HS-27A (cell line): ENCODE results near the gene STXBP3.

Source experiments
- DNase-seq: peaks from one replicate; pipeline ENCODE4 v3.0.0-alpha.2; 2012; ENCODE audit warnings: low read depth, missing footprints

The STXBP3 gene

GRCh38 chr1:108808438-108808837 lies 62.0 kb downstream of the STXBP3 start:
- DNase-seq = no peak

DNA sequence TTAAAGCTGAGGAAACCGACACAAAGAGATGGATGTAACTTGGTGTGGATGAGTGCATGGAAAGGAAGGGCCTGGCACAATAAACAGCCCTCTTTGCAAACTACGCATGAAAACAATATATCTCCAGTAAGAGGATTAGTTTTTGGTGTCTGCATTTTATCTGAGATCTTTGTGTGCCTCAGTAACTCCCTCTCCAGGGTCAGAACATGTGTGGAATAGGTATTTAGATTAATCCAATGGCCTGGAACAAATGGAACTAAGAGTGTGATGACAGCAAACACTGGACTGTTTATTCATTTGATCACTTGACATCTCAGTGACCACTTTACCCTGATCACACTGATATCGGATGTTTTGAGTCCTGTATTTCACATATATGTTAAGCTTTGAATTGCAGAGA lies 65.1 kb downstream of the STXBP3 start:
- no peak for DNase-seq

DNA sequence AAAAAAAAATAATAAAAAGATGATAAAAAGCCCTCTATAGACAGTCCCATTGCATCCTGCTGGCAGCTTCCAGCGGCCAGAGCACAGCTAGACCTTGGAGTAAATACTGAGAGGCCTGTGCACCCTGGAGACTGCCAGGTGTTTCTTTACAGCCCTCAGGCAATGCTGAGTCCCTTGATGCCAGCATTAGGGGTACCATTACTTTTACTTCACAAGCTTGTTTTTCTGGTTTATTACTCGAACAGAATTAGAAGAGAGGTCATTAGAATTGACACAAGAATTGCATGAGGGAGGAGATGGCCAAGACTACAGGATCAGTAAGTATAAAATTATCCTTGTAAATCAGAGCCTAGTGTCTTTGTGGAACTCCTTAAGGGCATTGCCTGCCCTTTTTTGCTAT lies 66.9 kb downstream of the STXBP3 start:
- DNase-seq = no peak

DNA sequence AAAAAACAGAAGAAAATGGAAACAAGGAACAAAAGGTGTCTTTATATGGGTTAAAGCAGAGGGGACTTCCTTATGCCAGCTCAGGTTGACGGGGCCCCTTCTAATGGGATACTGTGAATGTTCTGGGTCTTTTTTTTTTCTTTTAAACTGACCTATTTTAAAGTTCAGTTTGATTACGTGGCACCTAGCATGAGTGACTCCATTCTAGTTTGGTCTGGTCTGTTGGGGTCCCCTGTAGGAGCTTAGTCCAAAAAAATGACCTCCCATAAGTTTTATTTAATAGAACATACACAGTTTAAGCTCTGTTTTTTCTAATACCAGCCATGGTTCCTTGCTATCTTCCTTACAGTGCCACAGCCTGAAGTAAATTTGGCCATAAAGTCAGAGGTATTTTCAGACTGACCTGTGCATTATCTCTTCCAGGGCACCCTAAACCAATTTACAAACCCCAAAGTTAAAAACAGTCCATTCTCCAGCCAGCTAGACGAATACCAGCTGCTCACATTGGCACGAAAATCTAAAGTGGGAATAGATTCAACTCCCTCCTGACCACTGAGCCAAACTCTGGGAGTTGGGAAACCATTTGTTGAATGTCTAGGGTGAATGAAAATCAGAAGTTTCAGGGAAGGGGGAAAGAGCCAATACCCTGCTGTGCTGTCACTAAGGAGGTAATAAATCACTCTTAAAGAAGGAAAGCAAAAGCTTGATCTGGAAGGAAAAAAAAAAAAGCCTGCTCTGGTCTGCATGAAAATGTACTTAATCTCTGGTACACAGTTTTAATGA lies 68.1 kb downstream of the STXBP3 start:
- no peak for DNase-seq

GRCh38 chr1:108815566-108815965 lies 69.1 kb downstream of the STXBP3 start:
- peak; percentile 11 for DNase-seq

GRCh38 chr1:108816049-108816893 lies 69.8 kb downstream of the STXBP3 start:
- peak; percentile 77 for DNase-seq

DNA sequence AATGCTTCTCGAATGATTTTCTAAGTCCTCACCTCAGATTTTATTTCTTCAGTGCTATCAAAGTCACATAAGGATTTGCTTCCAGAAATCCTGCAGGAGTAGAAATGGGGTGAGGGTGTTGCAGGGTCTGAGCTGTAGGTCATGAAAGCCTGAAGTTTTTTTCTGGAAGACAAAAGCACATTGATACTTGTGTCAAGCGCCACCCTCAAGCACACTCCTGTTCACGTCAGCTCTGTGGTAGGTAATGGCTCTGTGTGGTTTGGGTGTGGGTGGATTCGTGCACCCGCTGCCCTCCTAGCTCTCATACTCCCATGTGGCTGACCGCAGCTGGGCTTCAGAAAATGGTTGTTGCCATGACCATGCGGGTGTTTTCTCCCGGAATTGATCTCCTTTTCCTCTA lies 70.5 kb downstream of the STXBP3 start:
- DNase-seq = peak; percentile 62

DNA sequence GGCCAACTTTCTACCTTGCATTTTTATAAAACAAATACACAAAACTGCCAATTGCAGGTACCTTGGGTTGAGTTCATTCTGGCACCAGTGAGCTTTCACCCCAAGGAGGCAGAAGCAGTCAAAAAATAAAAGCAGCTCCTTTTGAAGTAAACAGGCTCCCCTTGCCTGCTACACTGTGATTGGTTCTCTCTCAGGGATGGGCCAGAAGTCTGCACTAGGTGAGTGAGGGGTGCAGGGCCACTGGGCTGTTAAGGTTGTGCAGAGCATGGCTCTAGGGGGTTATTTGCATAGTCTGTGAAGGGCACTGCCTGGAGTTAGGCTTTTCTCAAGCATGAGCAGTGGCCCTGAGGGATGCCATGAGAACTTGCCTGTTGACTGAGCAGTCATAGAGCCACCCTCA lies 71.3 kb downstream of the STXBP3 start:
- DNase-seq = no peak

- DNase-seq = no peak
These were observed 73.4 kb downstream of the STXBP3 start for GRCh38 chr1:108819878-108820277.

DNA sequence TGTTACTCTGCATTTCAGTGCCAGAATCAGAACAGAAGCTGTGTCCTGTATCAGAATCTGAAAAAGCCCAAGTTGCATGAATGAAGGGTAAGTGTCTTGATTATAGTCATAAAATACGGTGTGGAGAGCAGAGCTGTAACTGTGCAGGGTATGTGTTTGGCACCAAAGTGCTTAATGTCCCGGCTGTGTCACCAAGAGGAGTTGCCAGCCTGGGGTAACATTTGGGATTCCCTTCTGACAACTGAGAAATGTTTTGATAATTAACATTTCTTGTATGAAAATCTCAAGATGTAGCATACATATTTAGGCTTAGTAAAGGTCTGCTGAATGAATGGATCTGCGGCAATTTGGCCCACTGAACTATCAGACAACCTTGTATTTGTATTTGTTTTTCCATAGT lies 77.2 kb downstream of the STXBP3 start:
- no peak for DNase-seq

- DNase-seq = no peak
These were observed 77.6 kb downstream of the STXBP3 start for GRCh38 chr1:108824051-108824450.

DNA sequence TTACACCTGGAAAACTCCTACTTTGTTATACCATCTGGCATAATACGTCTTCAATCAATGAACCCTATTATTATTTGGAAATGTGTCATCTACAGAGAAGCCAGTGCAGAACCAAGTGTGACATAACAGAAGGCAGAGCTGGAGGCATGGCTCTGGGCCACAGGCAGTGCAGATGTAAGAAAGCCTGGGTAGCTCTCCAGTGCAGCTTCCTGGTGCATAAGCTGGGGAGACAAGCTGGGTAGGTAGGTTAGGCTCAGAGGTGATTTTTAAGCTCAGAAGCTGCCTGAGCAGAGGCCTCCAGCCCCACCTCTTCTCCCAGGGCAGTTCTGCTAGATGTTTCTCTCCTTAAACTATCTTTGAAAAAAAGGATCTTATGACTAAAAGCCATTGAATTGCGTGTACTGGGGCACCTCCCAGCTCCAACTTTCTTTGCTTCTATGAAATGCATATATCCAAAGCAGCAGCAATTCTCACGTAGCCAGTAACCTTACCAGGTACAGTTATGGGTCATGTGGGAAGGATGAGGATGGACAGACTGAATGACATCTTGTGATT lies 79.7 kb downstream of the STXBP3 start:
- DNase-seq = no peak

GRCh38 chr1:108828074-108828961 lies 81.8 kb downstream of the STXBP3 start:
- peak; percentile 75 for DNase-seq

DNA sequence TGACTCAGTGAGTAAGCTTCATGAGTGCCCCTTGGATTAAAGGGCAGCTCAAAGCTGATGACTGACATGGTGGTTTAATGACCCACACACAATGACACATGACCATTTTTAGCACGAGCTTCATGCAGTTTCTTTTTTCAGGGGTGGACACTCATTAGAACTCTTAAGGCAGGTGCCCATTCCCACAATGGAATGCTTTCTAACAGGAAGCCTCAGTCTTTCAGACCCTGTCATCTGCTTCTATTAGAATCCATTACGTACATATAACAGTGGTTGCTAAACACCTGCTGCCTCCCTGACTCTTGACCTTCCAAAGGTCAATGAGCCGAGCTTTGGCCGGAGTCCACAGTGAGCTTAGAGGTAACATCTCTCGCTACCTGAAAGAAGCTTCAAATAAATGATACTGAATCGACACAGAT lies 83.0 kb downstream of the STXBP3 start:
- peak; percentile 41 for DNase-seq

GRCh38 chr1:108830119-108831008 lies 83.9 kb downstream of the STXBP3 start:
- peak; percentile 93 for DNase-seq

- DNase-seq = no peak
These were observed 84.8 kb downstream of the STXBP3 start for GRCh38 chr1:108831225-108831624.

DNA sequence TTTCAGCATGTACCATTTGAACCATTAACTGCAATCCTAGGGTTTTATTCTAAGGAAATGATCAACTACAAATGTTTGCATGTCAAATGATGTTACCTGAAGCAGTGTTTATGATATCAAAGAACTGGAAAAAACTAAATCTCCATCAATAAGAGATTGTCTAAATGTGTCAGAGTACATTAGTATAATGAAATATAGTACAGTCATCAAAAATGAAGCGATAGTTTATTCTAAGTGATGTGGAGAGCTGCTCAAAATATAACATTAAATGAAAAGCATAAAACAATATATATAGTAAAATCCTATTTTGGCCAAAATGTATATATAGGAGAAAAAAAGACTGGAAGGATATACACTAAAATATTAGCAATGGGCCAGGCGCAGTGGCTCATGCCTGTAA lies 86.5 kb downstream of the STXBP3 start:
- no peak for DNase-seq

GRCh38 chr1:108841703-108842102 lies 95.2 kb downstream of the STXBP3 start:
- DNase-seq = no peak

- DNase-seq = no peak
These were observed 96.2 kb downstream of the STXBP3 start for GRCh38 chr1:108842525-108843181.

GRCh38 chr1:108843390-108844137 lies 97.1 kb downstream of the STXBP3 start:
- DNase-seq = no peak
